GM21786 (cell line): ENCODE results near the gene STXBP6.
"Not testable (repeated sequence)": the region's sequence is repeated elsewhere in the genome, so short reads cannot be mapped to it uniquely, and the experiment has no call there.

Experiments used
- ATAC-seq: cut with Tn5 transposase; IDR thresholded peaks from one replicate; pipeline ENCODE4 v1.9.1; 2021; ENCODE audit not compliant: unreplicated experiment

Gene STXBP6

GRCh38 chr14:24959791-24960331 lies 90.1 kb downstream of the STXBP6 start:
- ATAC-seq, result peak; percentile 83

GRCh38 chr14:24958271-24958670 lies 91.7 kb downstream of the STXBP6 start:
- no peak for ATAC-seq

- no peak for ATAC-seq
These were observed 92.1 kb downstream of the STXBP6 start for GRCh38 chr14:24957814-24958213.

- no peak for ATAC-seq
These were observed 93.8 kb downstream of the STXBP6 start for GRCh38 chr14:24956104-24956503.

GRCh38 chr14:24954700-24955037 lies 95.3 kb downstream of the STXBP6 start:
- ATAC-seq, result no peak

- peak; percentile 90 for ATAC-seq
These were observed 95.8 kb downstream of the STXBP6 start for GRCh38 chr14:24954037-24954699.

GRCh38 chr14:24952851-24953666 lies 96.9 kb downstream of the STXBP6 start:
- ATAC-seq, result no peak

- no peak for ATAC-seq
These were observed 101.6 kb downstream of the STXBP6 start for GRCh38 chr14:24948261-24948847.

GRCh38 chr14:24947131-24947530 lies 102.8 kb downstream of the STXBP6 start:
- no peak for ATAC-seq

- no peak for ATAC-seq
These were observed 105.1 kb downstream of the STXBP6 start for GRCh38 chr14:24944800-24945199.

- no peak for ATAC-seq
These were observed 106.9 kb downstream of the STXBP6 start for GRCh38 chr14:24943024-24943423.

- peak; percentile 56 for ATAC-seq
These were observed 108.2 kb downstream of the STXBP6 start for GRCh38 chr14:24941719-24942118.

- no peak for ATAC-seq
These were observed 109.6 kb downstream of the STXBP6 start for GRCh38 chr14:24940213-24940783.

GRCh38 chr14:24938593-24938992 lies 111.4 kb downstream of the STXBP6 start:
- ATAC-seq, result no peak

GRCh38 chr14:24937300-24937699 lies 112.6 kb downstream of the STXBP6 start:
- ATAC-seq, result no peak

GRCh38 chr14:24936773-24937172 lies 113.2 kb downstream of the STXBP6 start:
- not testable (repeated sequence) for ATAC-seq

GRCh38 chr14:24935796-24936195 lies 114.2 kb downstream of the STXBP6 start:
- no peak for ATAC-seq

- no peak for ATAC-seq
These were observed 121.5 kb downstream of the STXBP6 start for GRCh38 chr14:24928386-24928900.

- no peak for ATAC-seq
These were observed 122.1 kb downstream of the STXBP6 start for GRCh38 chr14:24927809-24928208.

- ATAC-seq, result no peak
These were observed 124.1 kb downstream of the STXBP6 start for GRCh38 chr14:24925771-24926374.

GRCh38 chr14:24924544-24924943 lies 125.4 kb downstream of the STXBP6 start:
- no peak for ATAC-seq
